Astrocyte (in vitro differentiated cells and primary cell): Measurements from ENCODE around the gene GIT2.

Experiments
- CTCF ChIP-seq: IDR thresholded peaks from 2 replicates; pipeline ENCODE4 v1.5.1; 2011; ENCODE audit warnings: low read depth, mild to moderate bottlenecking, inconsistent platforms, low read length, moderate library complexity; ENCODE audit not compliant: insufficient read depth
- EZH2 ChIP-seq: IDR thresholded peaks from 2 replicates; pipeline ENCODE4 v1.6.1; 2012; ENCODE audit warnings: mild to moderate bottlenecking, low read length, inconsistent platforms; ENCODE audit not compliant: insufficient read depth

DNA sequence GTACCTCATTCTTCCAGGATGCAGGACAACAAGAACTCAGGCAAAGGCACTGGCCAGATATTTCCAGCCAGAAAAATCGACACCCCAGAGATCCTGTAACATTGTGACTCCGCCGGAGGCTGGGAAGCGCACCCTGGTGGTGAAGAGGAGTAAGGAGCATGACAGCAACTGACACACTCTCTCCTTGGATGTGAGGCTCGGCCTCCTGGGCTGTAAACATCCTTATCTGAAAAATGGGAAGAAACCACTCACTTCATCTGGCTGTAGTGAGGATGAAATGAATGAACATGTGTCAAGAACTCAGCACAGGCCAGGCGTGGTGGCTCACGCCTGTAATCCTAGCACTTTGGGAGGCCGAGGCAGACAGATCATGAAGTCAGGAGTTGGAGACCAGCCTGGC lies 68.5 kb downstream of the GIT2 start:
- peak; percentile 68 for TF ChIP-seq CTCF
- TF ChIP-seq EZH2: no peak
